HCT116 (cell line): ENCODE data around the gene PEX5. TPM values are rescaled to one million over a fixed set of nuclear protein-coding genes. Genes with fewer than 3 reads are reported as not detected.

ENCODE experiments used
- ATAC-seq: fragments of 200-7000 bp; cut with Tn5 transposase; 2 replicates; pipeline ENCODE4 v1.9.1; 2020; ENCODE audit warnings: mild to moderate bottlenecking, moderate library complexity
- BruUV-seq: library from RNA; stranded (reverse); fragments of 400-500 nt; replicated peaks from 2 replicates; lab custom pipeline; 2021; lab: Mats Ljungman, UMichigan
- CTCF ChIA-PET: fragments of 300-600 bp; sonication (Branson Sonifier 250); formaldehyde crosslinking; loops from one replicate; lab custom pipeline; 2021; ENCODE audit warnings: antibody characterized with exemption; lab: Charles Lee
- POLR2A ChIA-PET: fragments of 300-600, 350-600 bp; sonication (Branson Sonifier 250); formaldehyde crosslinking; loops from one replicate; lab custom pipeline; 2021; ENCODE audit warnings: antibody characterized with exemption; lab: Charles Lee
- RAD21 ChIA-PET, 2 experiments: fragments of 300-600 bp; sonication (Branson Sonifier 250); formaldehyde crosslinking; loops; one replicate each; lab custom pipeline; 2023; ENCODE audit warnings: low total read pairs in 2 of 2; ENCODE audit not compliant: uncharacterized antibody in 2 of 2, unreplicated experiment in 2 of 2, low non-redundant PET in 1 of 2; lab: Charles Lee
- DNase-seq: peaks from one replicate; pipeline ENCODE4 v3.0.0-alpha.2; 2010; ENCODE audit warnings: low read depth, low spot score
- H2AFZ ChIP-seq: fragments of 200-600 bp; shearing (Covaris generic), sonication (generic); 2 replicates; pipeline ENCODE4 v1.6.1; 2017; ENCODE audit warnings: low read depth, mixed run types, mixed read lengths, antibody characterized with exemption, low read length; ENCODE audit not compliant: poor library complexity, severe bottlenecking
- H3K27ac ChIP-seq: 2 replicates; pipeline ENCODE4 v1.5.1; 2012; ENCODE audit warnings: low read depth, low read length
- H3K27me3 ChIP-seq: fragments of 200-600 bp; sonication (generic); 2 replicates; pipeline ENCODE4 v1.6.1; 2016; ENCODE audit warnings: mixed run types, low read length, mixed read lengths; ENCODE audit not compliant: insufficient read depth
- H3K36me3 ChIP-seq, 2 experiments: fragments of 200-500 bp in 1 of 2; fragments of 200-600 bp in 1 of 2; sonication (Bioruptor generic) in 1 of 2; sonication (generic) in 1 of 2; 2 replicates each; pipeline versions ENCODE4 v1.5.1 to v1.6.1; 2014 to 2016; ENCODE audit warnings: low read length in 2 of 2, inconsistent platforms in 1 of 2, mixed read lengths in 1 of 2, mixed run types in 1 of 2; ENCODE audit not compliant: insufficient read depth in 2 of 2, control insufficient read depth in 1 of 2
- H3K4me1 ChIP-seq, 2 experiments: fragments of 200-600 bp in 1 of 2; sonication (generic) in 1 of 2; 2 replicates each; pipeline versions ENCODE4 v1.5.1 to v1.6.1; 2012 to 2017; ENCODE audit warnings: low read length in 2 of 2, inconsistent platforms in 1 of 2, mild to moderate bottlenecking in 1 of 2, mixed read lengths in 1 of 2, mixed run types in 1 of 2, moderate library complexity in 1 of 2; ENCODE audit not compliant: insufficient read depth in 2 of 2, control insufficient read depth in 1 of 2
- H3K4me2 ChIP-seq: fragments of 200-600 bp; sonication (generic); 2 replicates; pipeline ENCODE4 v1.6.1; 2017; ENCODE audit warnings: mixed run types, low read length, mixed read lengths
- H3K4me3 ChIP-seq, 2 experiments: fragments of 200-600 bp in 1 of 2; sonication (generic) in 1 of 2; replicated peaks in 1 of 2; 2 replicates each; pipeline ENCODE4 v1.5.1; 2011 to 2016; ENCODE audit warnings: low read length in 2 of 2, control low read depth in 1 of 2, low read depth in 1 of 2, mild to moderate bottlenecking in 1 of 2, mixed read lengths in 1 of 2, mixed run types in 1 of 2
- H3K79me2 ChIP-seq: fragments of 200-600 bp; sonication (generic); 2 replicates; pipeline ENCODE4 v1.6.1; 2017; ENCODE audit warnings: mild to moderate bottlenecking, mixed run types, low read length, moderate library complexity, mixed read lengths; ENCODE audit not compliant: insufficient read depth
- H3K9ac ChIP-seq: fragments of 200-600 bp; sonication (generic); 2 replicates; pipeline ENCODE4 v1.6.1; 2016; ENCODE audit warnings: low read length, mixed read lengths
- H3K9me2 ChIP-seq: fragments of 200-600 bp; sonication (generic), shearing (Covaris generic); 2 replicates; pipeline ENCODE4 v1.6.1; 2017; ENCODE audit warnings: mixed run types, mild to moderate bottlenecking, moderate library complexity; ENCODE audit not compliant: insufficient read depth
- H3K9me3 ChIP-seq, 2 experiments: fragments of 200-500 bp in 1 of 2; fragments of 200-600 bp in 1 of 2; sonication (Bioruptor generic) in 1 of 2; sonication (generic) in 1 of 2; 2 replicates each; pipeline ENCODE4 v1.6.1; 2014 to 2017; ENCODE audit warnings: low read length in 2 of 2, mixed read lengths in 2 of 2, inconsistent platforms in 1 of 2, low read depth in 1 of 2, mild to moderate bottlenecking in 1 of 2, mixed run types in 1 of 2, moderate library complexity in 1 of 2; ENCODE audit not compliant: control insufficient read depth in 1 of 2, insufficient read depth in 1 of 2
- H4K20me1 ChIP-seq: fragments of 200-600 bp; sonication (generic), shearing (Covaris generic); 2 replicates; pipeline ENCODE4 v1.6.1; 2017; ENCODE audit warnings: mixed run types, mild to moderate bottlenecking, moderate library complexity; ENCODE audit not compliant: insufficient read depth
- CBX3 ChIP-seq: IDR thresholded peaks from 2 replicates; pipeline ENCODE4 v1.6.1; 2012; ENCODE audit warnings: low read depth
- CEBPB ChIP-seq: IDR thresholded peaks from 2 replicates; pipeline ENCODE4 v1.6.1; 2012; ENCODE audit warnings: low read depth
- EGR1 ChIP-seq: IDR thresholded peaks from 2 replicates; pipeline ENCODE4 v1.6.1; 2012; ENCODE audit warnings: low read depth
- ELF1 ChIP-seq: IDR thresholded peaks from 2 replicates; pipeline ENCODE4 v1.6.1; 2012; ENCODE audit warnings: low read depth, borderline replicate concordance
- EZH2phosphoT487 ChIP-seq: fragments of 200-600 bp; IDR thresholded peaks from 2 replicates; pipeline ENCODE4 v1.6.1; 2018; ENCODE audit warnings: antibody characterized with exemption, borderline replicate concordance
- FOSL1 ChIP-seq: IDR thresholded peaks from 2 replicates; pipeline ENCODE4 v1.6.1; 2012; ENCODE audit warnings: low read depth
- RAD21 ChIP-seq: IDR thresholded peaks from 2 replicates; pipeline ENCODE4 v1.6.1; 2012; ENCODE audit warnings: low read depth, mild to moderate bottlenecking
- SP1 ChIP-seq: IDR thresholded peaks from 2 replicates; pipeline ENCODE4 v1.6.1; 2012; ENCODE audit warnings: low read depth
- SRF ChIP-seq: IDR thresholded peaks from 2 replicates; pipeline ENCODE4 v1.6.1; 2012; ENCODE audit warnings: low read depth
- TCF7L2 ChIP-seq: IDR thresholded peaks from 2 replicates; pipeline ENCODE4 v1.7.0; 2011; ENCODE audit warnings: borderline replicate concordance, inconsistent platforms; ENCODE audit not compliant: insufficient read depth, insufficient read length; ENCODE audit errors: extremely low read depth
- YY1 ChIP-seq: IDR thresholded peaks from 2 replicates; pipeline ENCODE4 v1.6.1; 2011; ENCODE audit warnings: low read length, low read depth, moderate library complexity, mild to moderate bottlenecking; ENCODE audit not compliant: insufficient replicate concordance; ENCODE audit errors: extremely low read depth
- ZNF274 ChIP-seq: fragments of 200-500 bp; sonication (Bioruptor generic); IDR thresholded peaks from 2 replicates; pipeline ENCODE4 v1.6.1; 2014; ENCODE audit warnings: mild to moderate bottlenecking, low read depth, low read length, inconsistent platforms
- intact Hi-C: fragments of 100-400 bp; cut with micrococcal nuclease; formaldehyde crosslinking; loops from 2 replicates; pipeline ENCODE4 v1.10.0; 2022
- total RNA-seq: library from RNA; stranded (reverse); gene quantifications from one replicate; pipeline ENCODE4 v1.2.1, GENCODE V29; 2021; ENCODE audit not compliant: unreplicated experiment

Gene PEX5
- total RNA-seq, 1 experiment from 2014 or later: 45.4 TPM

DNA sequence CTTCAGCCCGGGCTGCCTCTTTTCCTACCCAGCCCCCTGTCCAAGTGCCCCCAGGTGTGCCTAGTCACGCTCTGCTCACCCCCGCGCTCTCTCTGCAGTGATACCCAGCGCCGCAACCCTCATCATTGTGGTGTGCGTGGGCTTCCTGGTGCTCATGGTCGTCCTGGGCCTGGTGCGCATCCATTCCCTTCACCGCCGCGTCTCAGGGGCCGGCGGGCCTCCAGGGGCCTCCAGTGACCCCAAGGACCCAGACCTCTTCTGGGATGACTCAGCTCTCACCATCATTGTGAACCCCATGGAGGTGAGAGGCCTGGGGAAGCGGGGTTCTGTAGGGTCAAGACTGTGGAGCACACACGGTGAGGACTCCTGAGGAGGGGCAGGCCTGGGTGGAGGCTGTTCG lies 32.1 kb upstream of the PEX5 start:
- no peaks in the 10 kb centered on the region for H3K9me2 ChIP-seq
- no peaks in the 10 kb centered on the region for H3K9me3 ChIP-seq
- H3K36me3 ChIP-seq: no peaks in the 10 kb centered on the region
- H3K4me2 ChIP-seq: no peak overlapping the region
- H3K27ac ChIP-seq: no peak overlapping the region
- H3K27me3 ChIP-seq: no peaks in the 10 kb centered on the region
- DNase-seq (no peak), ATAC-seq (no peak)
- no peak overlapping the region for H2AFZ ChIP-seq
- H3K4me1 ChIP-seq: peaks cover 2 to 8% of the 10 kb centered on the region in 2 experiments; a peak in 3 of 4 replicates
- POLR2A ChIA-PET: no interaction called here
- no peaks in the 10 kb centered on the region for H4K20me1 ChIP-seq
- no peak overlapping the region for H3K9ac ChIP-seq
- BruUV-seq: no TSS peak
- RAD21 ChIA-PET: no interaction called here
- no peak overlapping the region for H3K4me3 ChIP-seq
- intact Hi-C loops: no loop called here
- H3K79me2 ChIP-seq: no peaks in the 10 kb centered on the region
- CTCF ChIA-PET: no interaction called here
- no peak for TF ChIP-seq SP1
- TF ChIP-seq CEBPB: no peak
- no peak for TF ChIP-seq EGR1
- no peak for TF ChIP-seq FOSL1
- TF ChIP-seq RAD21: no peak
- TF ChIP-seq CBX3: no peak
- no peak for TF ChIP-seq TCF7L2
- no peak for TF ChIP-seq YY1
- no peak for TF ChIP-seq EZH2phosphoT487
- no peak for TF ChIP-seq ELF1
- no peak for TF ChIP-seq ZNF274
- no peak for TF ChIP-seq SRF
